H1 (cell line): Measurements from ENCODE around the gene FLNC. TPM values are rescaled to one million over a fixed set of nuclear protein-coding genes. Genes with fewer than 3 reads are reported as not detected.

ENCODE experiments used
- CBX8 ChIP-seq: fragments of 300-800, 300-1000 bp; sonication (generic); IDR thresholded peaks from 2 replicates; pipeline ENCODE4 v1.7.1; 2016; ENCODE audit warnings: low read depth, low read length, borderline replicate concordance
- CTBP2 ChIP-seq: IDR thresholded peaks from 2 replicates; pipeline ENCODE4 v1.7.0; 2011; ENCODE audit warnings: borderline replicate concordance, mild to moderate bottlenecking, moderate library complexity, mixed read lengths, low read length; ENCODE audit not compliant: insufficient read depth, insufficient read length
- JUN ChIP-seq: IDR thresholded peaks from 2 replicates; pipeline ENCODE4 v1.6.1; 2011; ENCODE audit warnings: low read depth, mild to moderate bottlenecking, improper control_type of control experiment, low read length
- JUND ChIP-seq: IDR thresholded peaks from 2 replicates; pipeline ENCODE4 v1.6.1; 2011; ENCODE audit warnings: mild to moderate bottlenecking, improper control_type of control experiment, low read length
- KDM1A ChIP-seq: fragments of 200-600, 300-600 bp; sonication (generic); IDR thresholded peaks from 2 replicates; pipeline ENCODE4 v1.7.1; 2016; ENCODE audit warnings: mild to moderate bottlenecking, low read length, borderline replicate concordance
- KDM5A ChIP-seq: fragments of 200-600 bp; IDR thresholded peaks from 2 replicates; pipeline ENCODE4 v1.7.1; 2012; ENCODE audit warnings: mild to moderate bottlenecking, low read length, inconsistent platforms, mixed read lengths
- NRF1 ChIP-seq: IDR thresholded peaks from 2 replicates; pipeline ENCODE4 v1.6.1; 2011; ENCODE audit warnings: mild to moderate bottlenecking, low read depth, low read length, improper control_type of control experiment
- POU5F1 ChIP-seq: IDR thresholded peaks from 2 replicates; pipeline ENCODE4 v1.6.1; 2011; ENCODE audit warnings: low read depth, mild to moderate bottlenecking, low read length, moderate library complexity
- SUZ12 ChIP-seq: fragments of 200-600 bp; sonication (generic); IDR thresholded peaks from 2 replicates; pipeline ENCODE4 v1.6.1; 2012; ENCODE audit warnings: mild to moderate bottlenecking, inconsistent platforms, low read length, moderate library complexity, mixed read lengths
- YY1 ChIP-seq: IDR thresholded peaks from 2 replicates; pipeline ENCODE4 v1.6.1; 2011; ENCODE audit warnings: low read depth, mild to moderate bottlenecking, low read length
- polyA plus RNA-seq, 7 experiments: library from polyadenylated mRNA; depleted of rRNA in 3 of 7; stranded (reverse) in 5 of 7; unstranded in 2 of 7; fragments of >200 nt in 5 of 7; fragments of 200-250 nt in 2 of 7; gene quantifications; 1 replicate in 5 of 7; 2 replicates in 1 of 7; 4 replicates in 1 of 7; pipeline versions ENCODE4 v1.2.1 to v1.2.3, GENCODE V29; 2011 to 2013; ENCODE audit warnings: missing spikeins in 2 of 7, mixed read lengths in 2 of 7
- total RNA-seq: library from RNA; stranded (reverse); fragmentation: NEBNext Ultra II Directional; extraction: Animal tissue kit (Norgen Biotek cat#: 25700); gene quantifications from 2 replicates; pipeline ENCODE4 v1.2.1, GENCODE V29; 2021

The FLNC gene
- total and polyA plus RNA-seq, 2 of the 8 experiments (the other 6 are each of a cell fraction or from before 2014, with no cell fraction given): 1.9 to 10.7 TPM

DNA sequence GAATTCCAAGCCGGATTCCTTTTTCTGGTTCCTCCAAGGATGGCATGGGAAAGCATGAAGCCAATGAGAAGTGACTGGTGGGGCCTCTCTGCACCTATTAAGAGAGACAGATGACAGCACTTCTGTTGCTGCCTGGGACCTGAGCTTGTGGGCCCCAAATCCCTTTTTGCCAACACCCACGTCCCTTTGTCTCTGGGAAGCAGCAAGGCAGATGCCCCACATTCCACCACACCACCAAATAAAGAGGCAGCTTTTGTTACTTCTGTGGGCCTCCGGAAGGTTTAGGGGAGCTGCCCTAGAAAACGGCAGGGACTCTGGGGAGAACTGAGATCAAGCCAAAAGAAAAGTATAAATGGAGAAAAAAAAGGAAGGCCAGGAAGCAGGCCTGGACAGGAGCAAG lies 35.1 kb upstream of the FLNC start (continued):
- TF ChIP-seq POU5F1 (no peak), YY1 (no peak), KDM5A (no peak), NRF1 (no peak), CBX8 (no peak), KDM1A (no peak), CTBP2 (no peak), JUND (no peak), SUZ12 (no peak), JUN (no peak)
